GM21717 (cell line): ENCODE results near the gene CEP57.

Experiments
- ATAC-seq: cut with Tn5 transposase; IDR thresholded peaks from one replicate; pipeline ENCODE4 v1.9.1; 2021; ENCODE audit warnings: mild to moderate bottlenecking, moderate library complexity; ENCODE audit not compliant: unreplicated experiment

Gene CEP57

DNA sequence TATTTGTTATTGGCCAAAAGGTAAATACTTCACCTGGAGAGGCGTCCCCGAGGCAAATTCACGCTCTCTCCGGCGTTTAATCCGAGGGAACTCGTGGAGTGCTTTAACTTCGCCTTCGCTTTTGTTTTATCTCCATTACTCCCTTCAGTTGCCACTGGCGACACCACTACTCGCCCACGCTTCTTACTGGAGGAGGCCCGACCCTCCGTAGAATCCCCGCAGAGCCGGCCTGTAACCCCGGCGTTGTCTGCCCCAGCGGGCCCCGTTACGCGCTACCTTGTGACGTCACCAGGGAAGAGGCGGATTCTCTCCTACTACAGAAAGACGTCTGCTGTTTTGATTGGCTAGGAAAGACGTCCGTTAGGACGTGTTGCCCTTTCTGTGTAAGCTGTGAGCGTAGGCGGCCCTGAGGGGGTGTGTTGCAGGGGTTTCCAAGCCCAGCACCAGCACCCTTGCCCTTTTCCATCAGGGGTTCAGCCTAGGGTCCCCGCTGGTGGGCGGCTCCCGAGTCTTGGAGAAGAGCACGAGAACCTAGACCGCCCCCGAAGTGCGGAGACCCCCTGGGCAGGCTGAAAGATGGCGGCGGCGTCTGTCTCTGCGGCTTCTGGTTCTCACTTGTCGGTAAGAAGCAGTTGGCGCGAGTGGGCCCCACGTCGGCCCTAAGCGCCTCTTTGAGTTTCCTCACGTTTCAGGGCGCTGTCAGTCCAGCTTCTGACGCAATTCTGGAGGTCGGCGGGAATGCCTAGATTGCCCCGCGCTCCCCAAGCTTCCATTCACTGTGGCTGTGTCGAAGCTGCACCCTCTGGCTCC lies at the start of gene CEP57:
CEP57 (plus strand) TSS at position 376 of the 810 bp plus-strand sequence; CDS start at position 577, 201 bp downstream.
- ATAC-seq: peak; percentile 74

DNA sequence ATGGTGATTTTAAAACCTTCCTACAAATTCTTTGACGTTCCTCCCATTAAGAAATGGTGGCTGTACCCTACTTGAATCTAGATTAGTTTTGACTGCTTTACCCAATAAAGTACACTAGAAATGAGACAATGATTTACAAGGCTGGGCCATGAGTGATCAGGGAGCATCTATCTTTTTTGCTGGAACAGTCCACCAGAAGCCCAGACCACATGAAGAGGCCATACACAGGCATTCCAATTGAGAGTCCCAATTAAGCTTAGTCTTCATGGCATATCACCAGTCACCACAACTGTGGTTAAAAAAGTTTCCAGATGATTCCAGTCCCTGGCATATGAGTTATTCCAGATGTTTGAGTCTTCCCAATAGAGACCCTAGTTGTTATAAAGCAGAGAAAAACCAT lies 40.2 kb upstream of the CEP57 start:
- no peak for ATAC-seq

DNA sequence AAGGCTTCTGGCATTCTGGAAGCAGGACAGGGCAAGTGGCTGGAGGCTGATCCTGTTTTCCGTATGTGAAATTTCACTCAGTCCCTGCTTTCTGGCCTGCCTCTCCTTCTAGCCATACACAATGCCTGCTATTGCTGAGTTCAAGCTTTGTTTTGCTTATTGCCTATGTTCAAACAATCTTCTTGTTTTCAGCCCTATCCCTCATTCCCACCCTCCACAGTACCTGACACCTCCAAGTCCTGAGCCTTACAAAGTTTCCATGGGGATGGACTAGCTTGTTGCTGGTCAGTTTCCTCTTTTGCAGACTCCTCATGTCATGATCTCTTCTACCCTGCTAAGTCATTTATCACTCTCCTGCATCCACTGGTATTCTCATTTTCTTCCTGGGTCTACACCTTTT lies 38.8 kb upstream of the CEP57 start:
- ATAC-seq: no peak

DNA sequence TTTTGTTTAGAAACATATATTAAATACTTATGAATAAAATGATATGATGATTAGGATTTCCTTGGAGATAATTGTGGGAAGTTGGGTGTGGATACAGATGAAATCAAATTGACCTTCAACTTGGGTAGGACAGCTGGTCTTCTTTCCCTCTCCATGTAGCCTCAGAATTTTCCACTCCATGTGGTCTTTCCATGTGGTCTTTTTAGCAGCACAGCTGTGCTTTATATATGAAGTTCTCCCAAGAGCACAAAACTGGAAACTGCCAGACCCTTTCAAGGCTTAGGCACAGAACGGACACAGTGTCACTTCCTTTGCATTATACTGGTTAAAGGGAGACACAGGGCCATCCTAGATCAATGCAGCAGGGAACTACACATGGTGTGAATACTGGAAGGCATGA lies 29.4 kb upstream of the CEP57 start:
- no peak for ATAC-seq

DNA sequence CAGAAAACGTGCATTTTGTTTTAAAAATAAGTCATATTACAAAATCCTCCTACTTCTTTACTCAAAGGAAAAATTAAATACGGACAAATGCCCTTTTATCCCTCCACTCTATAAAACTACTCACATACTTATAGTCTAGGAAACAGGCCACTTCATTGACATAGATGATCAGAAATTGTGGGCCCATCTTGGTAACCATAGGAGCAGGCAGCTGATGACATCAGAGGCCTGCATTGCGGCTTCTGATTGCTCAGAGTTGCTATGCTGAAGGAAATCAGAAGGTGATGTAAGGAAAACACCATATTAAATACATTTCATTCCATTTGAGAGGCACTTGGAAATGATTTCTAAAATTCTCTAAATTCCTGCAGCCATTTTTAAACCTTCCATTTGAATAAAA lies 27.8 kb upstream of the CEP57 start:
- no peak for ATAC-seq

DNA sequence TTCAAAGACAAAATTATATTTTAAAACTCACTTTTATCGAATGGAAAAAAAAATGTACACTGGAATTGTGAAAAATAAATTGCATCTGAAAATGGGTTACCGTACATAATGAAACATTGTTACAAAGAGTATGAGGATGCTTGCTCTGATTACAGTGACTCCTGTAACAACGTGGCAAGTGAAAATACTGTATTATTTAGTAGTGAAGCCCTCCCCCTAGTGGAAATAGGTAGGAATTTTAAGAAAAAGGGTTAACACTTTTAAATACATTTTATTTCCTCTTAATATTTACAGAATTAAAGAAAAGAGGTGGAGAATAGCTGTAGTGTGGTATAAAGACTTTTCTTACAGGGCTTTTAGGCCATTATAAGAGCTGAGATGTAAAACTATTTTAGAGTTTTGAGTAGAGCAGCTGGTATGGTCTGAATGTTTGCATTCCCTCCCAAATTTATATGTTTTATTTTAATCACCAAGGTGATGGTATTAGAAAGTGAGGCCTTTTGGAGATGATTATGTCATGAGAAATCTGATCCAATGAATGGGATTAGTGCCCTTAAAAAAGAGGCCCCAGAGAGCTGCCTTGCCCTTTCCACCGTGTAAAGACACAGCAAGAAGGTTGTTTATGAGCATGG lies 25.9 kb upstream of the CEP57 start:
- ATAC-seq: no peak

DNA sequence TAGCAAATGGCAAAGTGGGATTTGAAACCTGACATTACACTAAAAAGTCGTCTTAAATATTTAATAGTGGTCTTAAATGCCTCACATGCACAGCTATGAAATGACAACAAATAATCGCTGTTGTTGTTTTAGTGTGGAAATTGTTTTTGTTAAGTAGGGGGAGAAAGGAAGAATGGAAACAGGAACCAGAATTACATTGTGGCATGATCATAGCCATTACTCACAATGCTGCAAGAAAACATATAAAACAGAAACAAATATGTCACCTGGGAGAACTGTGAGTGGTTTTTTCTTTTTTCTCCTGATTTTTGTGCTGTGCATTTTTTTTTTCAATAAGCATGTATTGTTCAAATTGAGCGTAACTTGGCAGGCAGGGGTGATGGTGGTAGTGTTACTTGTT lies 23.6 kb upstream of the CEP57 start:
- ATAC-seq: no peak

DNA sequence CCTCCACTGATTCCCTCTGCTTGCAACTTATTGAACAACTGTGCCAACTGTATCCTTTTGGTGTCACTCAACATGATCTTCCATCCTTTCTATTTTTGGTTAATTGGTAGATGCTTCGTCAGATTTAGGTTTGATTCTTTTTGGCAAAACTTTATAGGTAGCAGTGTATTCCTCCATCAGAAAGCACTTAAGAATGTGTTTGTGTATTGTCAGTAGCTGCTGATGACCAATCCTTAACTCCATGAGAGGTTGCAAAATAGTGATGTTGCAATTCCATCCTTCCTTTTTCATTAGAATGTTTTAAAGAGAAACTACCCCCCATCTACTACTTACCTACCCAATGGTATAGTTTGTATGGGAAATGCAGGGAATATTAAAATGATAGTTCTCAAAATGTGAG lies 22.8 kb upstream of the CEP57 start:
- ATAC-seq: no peak

DNA sequence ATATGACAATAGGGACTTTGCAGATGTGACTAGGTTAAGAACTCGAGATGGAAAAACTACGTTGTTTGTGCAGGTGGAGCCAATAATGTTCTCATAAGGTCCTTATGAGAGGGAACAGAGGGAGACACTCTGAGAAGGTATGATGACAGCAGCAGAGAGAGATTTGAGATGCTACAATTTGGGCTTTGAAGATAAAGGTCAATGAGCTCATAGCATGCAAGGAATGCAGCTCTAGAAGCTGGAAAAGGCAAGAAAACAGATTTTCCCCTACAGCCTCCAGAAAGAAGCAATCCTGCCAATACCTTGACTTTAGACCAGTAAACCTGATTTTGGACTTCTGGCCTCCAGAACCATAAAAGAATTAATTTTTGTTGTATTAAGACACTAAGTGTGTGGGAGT lies 21.8 kb upstream of the CEP57 start:
- no peak for ATAC-seq

DNA sequence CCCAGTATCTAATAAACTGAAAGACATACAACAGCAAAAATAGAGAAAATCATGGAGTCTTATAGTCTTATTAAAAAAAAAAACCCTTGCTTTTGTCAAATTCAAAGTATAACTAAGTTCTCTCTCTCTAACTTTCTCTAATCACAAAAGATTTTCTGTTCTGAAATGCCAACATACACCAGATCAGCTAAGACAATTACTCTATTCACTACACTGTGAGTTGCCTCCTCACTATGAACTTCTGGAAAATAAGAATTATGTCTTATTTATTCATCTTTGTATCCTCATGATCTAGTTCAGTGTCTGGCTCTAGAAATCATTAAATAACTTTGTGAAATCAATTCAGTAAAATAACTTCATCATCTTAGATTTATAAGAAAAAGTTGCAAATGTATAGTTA lies 13.4 kb upstream of the CEP57 start:
- ATAC-seq: no peak

DNA sequence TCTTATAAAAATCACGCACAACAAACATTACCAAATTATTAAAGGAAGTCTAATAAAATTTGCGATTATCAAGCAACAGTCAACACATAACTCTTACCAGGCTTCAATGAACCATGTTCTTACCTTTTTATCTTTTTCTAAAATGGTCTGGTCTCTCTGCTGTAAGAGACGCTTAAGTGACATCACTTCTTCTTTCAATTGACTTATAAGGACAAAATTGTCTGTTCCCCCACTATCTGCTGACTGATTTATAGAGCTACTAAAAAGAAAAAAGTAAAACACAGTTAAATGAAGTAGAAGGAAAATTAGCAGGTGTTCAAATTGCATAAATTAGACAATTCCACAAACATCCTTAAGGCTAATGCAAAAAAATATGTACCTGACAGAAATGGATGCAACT lies 11.6 kb upstream of the CEP57 start:
- no peak for ATAC-seq

DNA sequence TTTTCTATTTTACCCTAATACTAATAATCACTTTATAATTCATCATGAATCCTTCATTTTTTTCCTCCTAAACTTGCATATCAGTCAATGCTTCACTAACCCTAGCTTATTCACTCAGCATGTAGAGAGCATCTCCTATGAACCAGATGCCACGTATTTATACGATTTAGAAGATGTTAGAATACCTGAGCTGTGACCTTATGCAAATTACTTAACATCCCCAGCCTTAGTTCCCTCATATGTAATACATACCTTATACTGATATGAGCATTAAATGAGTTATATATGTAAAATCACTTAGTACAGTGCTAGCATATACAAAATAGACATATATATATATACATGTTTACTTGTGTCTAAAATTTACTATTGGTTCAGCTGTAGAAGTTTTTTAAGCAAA lies 9.8 kb upstream of the CEP57 start:
- ATAC-seq: no peak

DNA sequence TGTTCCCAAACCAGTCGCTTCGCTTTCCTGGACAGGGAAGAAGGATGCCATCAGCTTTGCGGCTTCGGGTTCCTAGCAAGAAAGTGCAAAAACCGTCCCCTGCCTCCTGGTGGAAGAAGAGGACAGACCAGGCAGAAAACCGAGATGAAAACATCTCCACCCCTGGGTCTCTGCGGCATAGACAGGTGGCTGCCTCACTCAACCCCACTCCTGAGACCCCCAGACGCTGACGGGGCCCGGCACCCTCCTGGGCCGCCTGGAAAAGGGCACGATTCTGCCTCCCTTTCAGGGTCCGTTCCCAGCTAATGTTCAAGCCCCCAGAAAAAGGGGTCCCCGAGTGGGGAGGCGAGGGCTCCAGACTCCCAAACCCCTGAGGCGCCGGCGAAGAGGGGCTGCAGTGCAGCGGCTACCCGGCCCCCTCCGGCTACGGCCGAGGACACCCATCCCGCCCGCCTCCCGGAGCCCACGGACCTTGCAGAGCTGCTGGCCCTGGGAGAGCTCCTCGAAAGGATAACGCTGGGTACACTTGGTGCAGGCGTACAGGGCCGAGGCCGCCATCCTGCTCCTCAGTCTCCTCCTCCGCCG lies 1.3 kb upstream of the CEP57 start:
- peak; percentile 9 for ATAC-seq

DNA sequence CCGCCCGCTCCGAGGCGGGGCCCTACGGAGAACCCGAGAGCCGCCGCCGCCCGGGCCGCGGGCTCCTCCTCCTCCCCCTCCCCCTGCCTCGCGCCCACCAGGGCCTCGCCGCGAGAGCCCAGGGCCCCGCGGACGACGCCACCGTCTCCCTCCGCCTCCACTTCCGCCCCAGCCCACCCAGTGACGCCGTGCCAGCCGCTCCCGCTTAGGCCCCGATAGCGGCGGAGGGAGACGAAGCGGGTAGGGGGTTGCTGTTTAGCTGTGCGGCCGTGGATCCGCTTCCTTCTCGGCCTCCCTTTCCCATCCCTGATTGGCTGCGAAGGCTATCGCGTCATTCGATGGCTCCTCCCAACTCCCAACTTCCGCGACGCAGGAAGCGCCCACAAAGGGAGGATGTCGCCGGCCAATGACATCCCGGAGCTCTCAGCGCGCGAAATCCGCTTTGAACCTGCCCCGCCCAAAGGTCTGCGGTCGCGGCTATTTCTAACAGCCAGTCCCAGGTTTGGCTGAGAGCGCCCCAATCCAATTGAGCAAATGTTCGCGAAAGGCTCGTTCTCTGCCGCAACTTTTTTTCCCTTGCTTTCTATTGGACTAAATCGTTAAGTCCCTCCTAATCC lies 684 bp upstream of the CEP57 start, which contains the start of gene FAM76B:
FAM76B (minus strand) TSS at position 277 of the 617 bp plus-strand sequence. CDS start 304 bp downstream, outside the sequence.
- peak; percentile 78 for ATAC-seq

DNA sequence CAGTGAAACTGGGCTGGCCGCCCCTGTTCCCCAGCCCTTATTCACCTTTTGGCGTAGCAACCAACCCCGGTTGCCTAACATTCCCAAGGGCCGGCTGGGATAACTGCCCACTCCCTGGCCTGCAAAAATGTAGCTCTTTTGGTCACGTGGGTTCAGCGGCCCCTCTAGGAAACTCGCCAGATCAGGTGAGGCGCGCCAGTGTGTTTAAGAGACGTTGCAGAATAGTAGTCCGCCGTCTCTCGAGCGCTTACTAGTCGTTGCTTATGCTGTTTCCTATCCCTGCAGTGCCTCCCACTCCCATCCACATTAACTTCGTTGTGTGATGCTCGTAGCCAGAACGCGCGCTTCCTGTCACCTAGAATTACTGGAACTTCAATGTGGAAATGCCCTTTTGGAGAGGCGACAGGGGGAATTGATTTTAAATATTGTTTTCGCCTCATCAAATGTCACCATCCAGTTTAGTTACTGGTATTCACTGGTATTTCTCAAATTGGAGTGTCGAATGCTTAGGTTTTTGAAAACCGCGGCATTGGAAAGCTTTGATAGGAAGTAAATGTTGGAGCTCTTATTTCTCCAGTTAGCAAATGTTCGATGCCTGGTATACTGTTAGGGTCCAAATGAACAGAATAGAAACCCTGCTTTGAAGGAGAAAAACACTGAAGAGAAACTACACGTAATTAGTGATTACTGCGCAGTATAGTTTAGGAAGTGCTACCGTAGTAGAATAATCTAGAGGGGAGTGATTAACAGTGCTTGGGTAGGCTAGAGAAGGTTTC lies 823 bp downstream of the CEP57 start:
- ATAC-seq: peak; percentile 8

DNA sequence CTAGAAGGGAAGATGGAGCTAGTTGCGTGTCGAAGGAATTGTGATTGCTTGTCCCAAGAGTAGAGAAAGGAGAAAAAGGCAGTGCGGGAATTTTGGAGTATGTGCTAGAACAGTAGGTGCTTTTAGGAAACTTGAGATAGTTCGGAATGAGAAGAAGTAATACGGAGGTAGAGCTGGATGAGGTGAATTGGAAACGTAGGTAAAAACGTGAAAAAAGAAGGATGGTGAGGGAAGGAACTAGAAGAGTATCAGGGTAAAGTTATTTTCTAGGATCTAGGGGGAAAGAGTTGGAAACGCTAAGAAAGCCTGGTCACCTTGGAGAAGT lies 1.4 kb downstream of the CEP57 start:
- no peak for ATAC-seq

DNA sequence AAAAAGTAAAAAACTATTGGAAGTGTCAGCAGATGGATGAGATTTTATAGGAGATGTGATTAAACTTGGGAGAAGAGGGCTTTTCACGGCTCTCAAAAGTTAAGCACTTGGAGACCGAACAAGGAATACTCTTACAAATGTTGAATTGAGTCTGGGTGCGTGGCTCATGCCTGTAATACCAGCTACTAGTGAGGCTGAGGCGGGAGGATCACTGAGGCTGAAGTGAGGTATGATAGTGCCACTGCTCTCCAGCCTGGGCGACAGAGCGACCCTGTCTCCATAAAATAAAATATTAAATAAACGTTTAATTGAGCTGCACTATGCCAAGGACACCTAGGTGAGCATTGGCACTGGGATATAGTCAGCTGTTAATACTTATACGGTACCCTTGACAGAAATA lies 1.9 kb downstream of the CEP57 start:
- ATAC-seq: no peak

DNA sequence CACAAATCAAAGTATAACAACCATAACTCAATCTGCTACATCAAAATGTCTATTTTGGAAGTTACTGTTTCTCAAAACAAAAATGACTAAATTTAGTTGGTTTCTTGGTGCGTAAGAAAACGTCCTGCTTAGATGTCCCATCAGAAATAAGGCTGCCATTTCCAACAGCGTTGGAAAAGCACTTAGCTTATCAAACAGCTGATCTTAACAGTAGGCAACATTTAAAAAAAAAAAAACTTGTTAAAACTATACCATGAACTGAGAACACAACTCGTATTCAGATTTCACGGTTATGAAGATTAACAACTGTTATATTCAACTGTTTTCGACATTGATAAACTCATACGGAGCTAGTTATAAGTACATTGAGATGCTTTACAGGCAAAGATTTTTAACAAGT lies 2.4 kb downstream of the CEP57 start:
- ATAC-seq: no peak

DNA sequence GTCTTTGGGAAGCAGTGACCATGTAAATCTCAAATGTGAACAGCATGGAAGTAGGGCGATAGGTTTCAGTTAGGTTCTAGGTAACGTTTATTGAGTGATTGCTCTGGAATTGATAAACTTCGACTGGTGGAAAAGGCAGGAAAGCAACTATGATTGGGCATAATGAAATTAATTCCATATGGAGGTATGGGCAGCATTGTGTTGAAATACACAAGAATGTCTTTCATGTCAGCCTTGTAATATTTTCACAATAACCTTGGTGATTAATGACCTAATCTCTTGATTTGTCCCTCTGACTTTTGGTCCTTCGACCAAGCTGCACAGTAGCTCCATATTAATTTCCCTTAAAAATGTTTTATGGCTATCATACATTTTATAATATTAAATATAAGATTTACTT lies 2.8 kb downstream of the CEP57 start:
- ATAC-seq: no peak

DNA sequence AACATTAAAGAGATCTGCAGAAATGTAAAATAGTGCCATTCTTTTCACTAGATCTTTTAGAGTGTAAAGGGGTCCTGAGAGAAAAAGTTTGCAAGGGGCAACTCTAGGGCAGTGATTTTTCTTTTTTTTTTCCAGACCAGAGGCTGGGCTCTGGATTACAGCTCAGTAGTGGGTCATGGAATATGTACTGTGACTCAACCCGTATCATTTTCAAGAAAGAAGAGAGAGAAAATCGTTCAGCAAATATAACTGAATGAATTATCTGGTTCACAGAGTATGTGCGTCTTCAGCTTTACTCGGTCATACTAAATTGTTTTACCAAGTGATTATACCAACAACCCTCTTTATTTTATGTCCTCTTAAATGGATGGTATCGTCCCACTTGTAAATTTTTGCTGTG lies 3.8 kb downstream of the CEP57 start:
- no peak for ATAC-seq
